SK-N-SH (cell line): ENCODE results near the gene OR56B4. TPM values are rescaled to one million over a fixed set of nuclear protein-coding genes. Genes with fewer than 3 reads are reported as not detected.

Experiments used
- CTCF ChIA-PET: fragments of 300-600, 350-600 bp; formaldehyde crosslinking; extraction: SDS; loops from one replicate; lab custom pipeline; 2021; lab: Yijun Ruan, JAX
- POLR2A ChIA-PET: fragments of 350-600 bp; sonication (Branson Sonifier 250); formaldehyde crosslinking; extraction: SDS; loops from one replicate; lab custom pipeline; 2020; ENCODE audit warnings: antibody characterized with exemption, inconsistent platforms; lab: Yijun Ruan, JAX
- DNase-seq: peaks from one replicate; pipeline ENCODE4 v3.0.0; 2012
- H2AFZ ChIP-seq: fragments of 200-600 bp; sonication (generic); 2 replicates; pipeline ENCODE4 v1.8.1; 2016; ENCODE audit warnings: antibody characterized with exemption, mild to moderate bottlenecking, low read depth
- H3F3A ChIP-seq: fragments of 200-600 bp; sonication (generic); replicated peaks from 2 replicates; pipeline ENCODE3; 2016; ENCODE audit warnings: antibody characterized with exemption, mild to moderate bottlenecking; ENCODE audit not compliant: insufficient read depth
- H3K27ac ChIP-seq, 2 experiments: fragments of 200-500 bp in 1 of 2; fragments of 200-600 bp in 1 of 2; sonication (Bioruptor generic) in 1 of 2; sonication (generic), shearing (Covaris generic) in 1 of 2; 2 replicates each; pipeline versions ENCODE4 v1.5.1 to v1.6.1; 2014 to 2016; ENCODE audit warnings: low read depth in 2 of 2, inconsistent platforms in 1 of 2, low read length in 1 of 2, mild to moderate bottlenecking in 1 of 2, mixed read lengths in 1 of 2
- H3K27me3 ChIP-seq: fragments of 200-600 bp; sonication (generic), shearing (Covaris generic); 2 replicates; pipeline ENCODE4 v1.6.1; 2016; ENCODE audit warnings: mixed run types; ENCODE audit not compliant: insufficient read depth
- H3K36me3 ChIP-seq, 2 experiments: fragments of 200-500 bp in 1 of 2; fragments of 200-600 bp in 1 of 2; sonication (Bioruptor generic) in 1 of 2; sonication (generic) in 1 of 2; replicated peaks in 1 of 2; 2 replicates each; pipeline versions ENCODE3 to v1.5.1; 2014 to 2016; ENCODE audit warnings: low read length in 1 of 2, mild to moderate bottlenecking in 1 of 2; ENCODE audit not compliant: insufficient read depth in 2 of 2, control insufficient read depth in 1 of 2
- H3K4me1 ChIP-seq, 2 experiments: fragments of 200-500 bp in 1 of 2; fragments of 200-600 bp in 1 of 2; sonication (Bioruptor generic) in 1 of 2; sonication (generic), shearing (Covaris generic) in 1 of 2; 2 replicates each; pipeline versions ENCODE4 v1.5.1 to v1.6.1; 2014 to 2016; ENCODE audit warnings: low read depth in 1 of 2, low read length in 1 of 2, mixed run types in 1 of 2; ENCODE audit not compliant: insufficient read depth in 2 of 2, control insufficient read depth in 1 of 2
- H3K4me2 ChIP-seq: fragments of 200-600 bp; sonication (generic), shearing (Covaris generic); 2 replicates; pipeline ENCODE4 v1.6.1; 2017; ENCODE audit warnings: mixed run types
- H3K4me3 ChIP-seq, 2 experiments: fragments of 200-500 bp in 1 of 2; fragments of 200-600 bp in 1 of 2; sonication (Bioruptor generic) in 1 of 2; sonication (generic), shearing (Covaris generic) in 1 of 2; 2 replicates each; pipeline versions ENCODE4 v1.5.1 to v1.8.1; 2014 to 2016; ENCODE audit warnings: low read depth in 2 of 2, inconsistent platforms in 1 of 2, low read length in 1 of 2, mild to moderate bottlenecking in 1 of 2, mixed read lengths in 1 of 2, moderate library complexity in 1 of 2
- H3K79me2 ChIP-seq: fragments of 200-600 bp; sonication (generic); 2 replicates; pipeline ENCODE4 v1.8.1; 2017; ENCODE audit warnings: mild to moderate bottlenecking; ENCODE audit not compliant: insufficient read depth
- H3K9ac ChIP-seq: fragments of 200-600 bp; sonication (generic); 2 replicates; pipeline ENCODE4 v1.6.1; 2017; ENCODE audit warnings: mixed run types
- H3K9me2 ChIP-seq: fragments of 200-600 bp; sonication (generic); 2 replicates; pipeline ENCODE4 v1.6.1; 2017; ENCODE audit warnings: mixed run types
- H3K9me3 ChIP-seq: fragments of 200-600 bp; sonication (generic); 2 replicates; pipeline ENCODE4 v1.6.1; 2017; ENCODE audit warnings: mixed run types, mild to moderate bottlenecking, moderate library complexity
- H4K20me1 ChIP-seq: fragments of 200-600 bp; sonication (generic); 2 replicates; pipeline ENCODE4 v1.6.1; 2017; ENCODE audit warnings: mild to moderate bottlenecking, mixed run types; ENCODE audit not compliant: insufficient read depth
- CHD2 ChIP-seq: fragments of 150-350 bp; IDR thresholded peaks from 2 replicates; pipeline ENCODE4 v1.6.1; 2018; ENCODE audit warnings: low read length; ENCODE audit not compliant: partially characterized antibody
- ELF1 ChIP-seq: IDR thresholded peaks from 2 replicates; pipeline ENCODE4 v1.4.0; 2012
- FOXJ3 ChIP-seq: sonication (generic); formaldehyde crosslinking; IDR thresholded peaks from 2 replicates; pipeline ENCODE4 v1.5.1; 2020; ENCODE audit warnings: mild to moderate bottlenecking, missing genetic modification reagents
- IRF3 ChIP-seq: fragments of 150-350 bp; IDR thresholded peaks from 2 replicates; pipeline ENCODE4 v1.6.1; 2016; ENCODE audit warnings: mild to moderate bottlenecking, low read depth, low read length
- NFIC ChIP-seq: IDR thresholded peaks from 2 replicates; pipeline ENCODE4 v1.4.0; 2012; ENCODE audit warnings: borderline replicate concordance
- NRF1 ChIP-seq: IDR thresholded peaks from 2 replicates; pipeline ENCODE4 v1.6.1; 2012; ENCODE audit warnings: low read depth, mild to moderate bottlenecking, low read length
- PBX3 ChIP-seq: IDR thresholded peaks from 2 replicates; pipeline ENCODE4; 2012
- POLR2AphosphoS5 ChIP-seq: IDR thresholded peaks from 2 replicates; pipeline ENCODE4 v1.6.1; 2012; ENCODE audit warnings: low read depth, low read length
- TAF1 ChIP-seq: IDR thresholded peaks from 2 replicates; pipeline ENCODE4 v1.6.1; 2012; ENCODE audit warnings: low read depth, mild to moderate bottlenecking, low read length, moderate library complexity, borderline replicate concordance
- USF1 ChIP-seq: IDR thresholded peaks from 2 replicates; pipeline ENCODE4 v1.4.0; 2012; ENCODE audit warnings: low read depth, borderline replicate concordance
- WGBS: methylation state at CpG from one replicate; pipeline ENCODE4 v1.1.6; 2017; ENCODE audit warnings: low lambda C conversion rate; 5-methylcytosine and 5-hydroxymethylcytosine counted together
- polyA plus RNA-seq, 3 experiments: library from polyadenylated mRNA; depleted of rRNA; stranded (reverse); fragments of >200 nt; gene quantifications; 2 replicates each; pipeline ENCODE4 v1.2.3, GENCODE V29; 2012
- TF ChIP-seq, protein P1 (sequence below): fragments of 200-600 bp; sonication (generic); IDR thresholded peaks from 2 replicates; pipeline ENCODE4 v1.6.1; 2017; ENCODE audit warnings: antibody characterized with exemption, mild to moderate bottlenecking, moderate library complexity
- TF ChIP-seq, protein P2 (sequence below): IDR thresholded peaks from 2 replicates; pipeline ENCODE4 v1.4.0; 2012; ENCODE audit warnings: low read depth

OR56B4 gene
- polyA plus RNA-seq, 1 of the 3 experiments (the other 2 are of a cell fraction), result not detected

DNA sequence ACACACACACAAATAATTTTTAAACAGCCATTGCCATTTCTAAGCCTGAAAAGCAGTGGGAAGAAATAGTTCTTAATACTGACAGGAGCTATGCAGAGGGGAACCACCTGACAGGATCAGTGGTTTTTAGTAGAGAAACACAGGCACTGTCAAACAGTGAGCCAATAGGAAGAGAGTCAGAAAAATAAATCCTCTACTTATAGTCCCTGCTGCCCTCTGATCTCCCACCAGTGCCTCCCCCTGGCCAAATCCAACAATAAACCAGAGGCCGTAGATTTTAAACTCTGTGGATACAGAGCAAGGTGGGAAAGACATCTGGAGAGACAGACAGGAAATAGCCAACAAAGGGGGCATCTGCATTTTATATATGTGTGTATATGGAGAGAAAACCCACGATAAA, 7.9 kb upstream of the OR56B4 start:
- Histone ChIP-seq H3K27me3 (no peaks in the 10 kb centered on the region; the same call in 1 of the 2 replicates), H3K4me1 (no peaks in the 10 kb centered on the region), H4K20me1 (no peaks in the 10 kb centered on the region), H3K27ac (no peak overlapping the region), H3K9ac (no peak overlapping the region), H3K4me3 (no peak overlapping the region), H3K79me2 (no peaks in the 10 kb centered on the region), H3K9me2 (no peaks in the 10 kb centered on the region), H3K36me3 (no peaks in the 10 kb centered on the region), H3F3A (no peaks in the 10 kb centered on the region), H3K9me3 (no peaks in the 10 kb centered on the region), H2AFZ (no peak overlapping the region), H3K4me2 (no peak overlapping the region)
- POLR2A ChIA-PET, result no interaction called here
- WGBS, result 0% methylated on average over 2 of the region's 2 CpGs
- no peak for TF ChIP-seq NRF1
- TF ChIP-seq, protein P1, sequence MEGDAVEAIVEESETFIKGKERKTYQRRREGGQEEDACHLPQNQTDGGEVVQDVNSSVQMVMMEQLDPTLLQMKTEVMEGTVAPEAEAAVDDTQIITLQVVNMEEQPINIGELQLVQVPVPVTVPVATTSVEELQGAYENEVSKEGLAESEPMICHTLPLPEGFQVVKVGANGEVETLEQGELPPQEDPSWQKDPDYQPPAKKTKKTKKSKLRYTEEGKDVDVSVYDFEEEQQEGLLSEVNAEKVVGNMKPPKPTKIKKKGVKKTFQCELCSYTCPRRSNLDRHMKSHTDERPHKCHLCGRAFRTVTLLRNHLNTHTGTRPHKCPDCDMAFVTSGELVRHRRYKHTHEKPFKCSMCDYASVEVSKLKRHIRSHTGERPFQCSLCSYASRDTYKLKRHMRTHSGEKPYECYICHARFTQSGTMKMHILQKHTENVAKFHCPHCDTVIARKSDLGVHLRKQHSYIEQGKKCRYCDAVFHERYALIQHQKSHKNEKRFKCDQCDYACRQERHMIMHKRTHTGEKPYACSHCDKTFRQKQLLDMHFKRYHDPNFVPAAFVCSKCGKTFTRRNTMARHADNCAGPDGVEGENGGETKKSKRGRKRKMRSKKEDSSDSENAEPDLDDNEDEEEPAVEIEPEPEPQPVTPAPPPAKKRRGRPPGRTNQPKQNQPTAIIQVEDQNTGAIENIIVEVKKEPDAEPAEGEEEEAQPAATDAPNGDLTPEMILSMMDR, result no peak; the same call in 1 of the 2 replicates
- no peak for TF ChIP-seq FOXJ3 (CRISPR knock-in tag)
- TF ChIP-seq TAF1, result no peak
- TF ChIP-seq ELF1, result no peak
- no peak for TF ChIP-seq CHD2
- TF ChIP-seq PBX3, result no peak
- no peak for TF ChIP-seq USF1
- CTCF ChIA-PET, result no interaction called here
- no peak for DNase-seq

- POLR2A ChIA-PET, result no interaction called here
- no peaks in the 10 kb centered on the region for H3K79me2 ChIP-seq
These were observed 2.5 kb downstream of the OR56B4 start for GRCh38 chr11:6110011-6110410.

More at GRCh38 chr11:6110011-6110410, 2.5 kb downstream of the OR56B4 start:
- Histone ChIP-seq H3K4me3 (no peak overlapping the region), H3K9me3 (no peaks in the 10 kb centered on the region)
- TF ChIP-seq TAF1 (no peak), USF1 (no peak), FOXJ3 (CRISPR knock-in tag) (no peak), POLR2AphosphoS5 (no peak), NFIC (no peak), IRF3 (no peak)
- TF ChIP-seq, protein P2, sequence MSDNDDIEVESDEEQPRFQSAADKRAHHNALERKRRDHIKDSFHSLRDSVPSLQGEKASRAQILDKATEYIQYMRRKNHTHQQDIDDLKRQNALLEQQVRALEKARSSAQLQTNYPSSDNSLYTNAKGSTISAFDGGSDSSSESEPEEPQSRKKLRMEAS, result no peak
- TF ChIP-seq, all 33 proteins: peak for 0
- CTCF ChIA-PET, result no interaction called here
- no peak overlapping the region for H3K4me2 ChIP-seq
- H3K9me2 ChIP-seq, result no peaks in the 10 kb centered on the region
- no peaks in the 10 kb centered on the region for H3F3A ChIP-seq
- H3K27ac ChIP-seq, result no peak overlapping the region
- WGBS, result 20% methylated on average over 1 of the region's 1 CpG
- no peak overlapping the region for H3K9ac ChIP-seq
- H2AFZ ChIP-seq, result no peak overlapping the region
- no peaks in the 10 kb centered on the region for H3K27me3 ChIP-seq
- H4K20me1 ChIP-seq, result no peaks in the 10 kb centered on the region
- no peak for DNase-seq
- no peaks in the 10 kb centered on the region for H3K36me3 ChIP-seq
- no peaks in the 10 kb centered on the region for H3K4me1 ChIP-seq
